Measurements from ENCODE around the gene RIN2.
A peak's percentile ranks its signal among the peaks of the same experiment; 100 is the strongest.

Gene RIN2, protein sequence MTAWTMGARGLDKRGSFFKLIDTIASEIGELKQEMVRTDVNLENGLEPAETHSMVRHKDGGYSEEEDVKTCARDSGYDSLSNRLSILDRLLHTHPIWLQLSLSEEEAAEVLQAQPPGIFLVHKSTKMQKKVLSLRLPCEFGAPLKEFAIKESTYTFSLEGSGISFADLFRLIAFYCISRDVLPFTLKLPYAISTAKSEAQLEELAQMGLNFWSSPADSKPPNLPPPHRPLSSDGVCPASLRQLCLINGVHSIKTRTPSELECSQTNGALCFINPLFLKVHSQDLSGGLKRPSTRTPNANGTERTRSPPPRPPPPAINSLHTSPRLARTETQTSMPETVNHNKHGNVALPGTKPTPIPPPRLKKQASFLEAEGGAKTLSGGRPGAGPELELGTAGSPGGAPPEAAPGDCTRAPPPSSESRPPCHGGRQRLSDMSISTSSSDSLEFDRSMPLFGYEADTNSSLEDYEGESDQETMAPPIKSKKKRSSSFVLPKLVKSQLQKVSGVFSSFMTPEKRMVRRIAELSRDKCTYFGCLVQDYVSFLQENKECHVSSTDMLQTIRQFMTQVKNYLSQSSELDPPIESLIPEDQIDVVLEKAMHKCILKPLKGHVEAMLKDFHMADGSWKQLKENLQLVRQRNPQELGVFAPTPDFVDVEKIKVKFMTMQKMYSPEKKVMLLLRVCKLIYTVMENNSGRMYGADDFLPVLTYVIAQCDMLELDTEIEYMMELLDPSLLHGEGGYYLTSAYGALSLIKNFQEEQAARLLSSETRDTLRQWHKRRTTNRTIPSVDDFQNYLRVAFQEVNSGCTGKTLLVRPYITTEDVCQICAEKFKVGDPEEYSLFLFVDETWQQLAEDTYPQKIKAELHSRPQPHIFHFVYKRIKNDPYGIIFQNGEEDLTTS

GRCh38 chr20:19758133-19758500 lies at the start of gene RIN2:
RIN2 (plus strand) TSS chr20:19758258; CDS start chr20:19889602, 131,344 bp downstream.
- Mint-ChIP-seq H3K27ac (peak within 1 kb of the TSS; percentile 93 to 100 (median 100)), H3K4me1 (peaks cover 50% of the 10 kb centered on the region), H3K9me3 (no peaks in the 10 kb centered on the region), H3K4me3 (peak within 1 kb of the TSS; percentile 96 to 98 (median 97)), H3K36me3 (ENCODE audit: low read depth) (peaks cover 9% of the 10 kb centered on the region), H3K27me3 (ENCODE audit: low read depth) (no peaks in the 10 kb centered on the region)
- TF ChIP-seq CTCF (IDR thresholded peaks at IDR 0.05; ENCODE audit: unreplicated experiment in 3 of 3) = no peak

GRCh38 chr20:19709635-19710335 lies 48.3 kb upstream of the RIN2 start:
- peak overlapping the region in 1 of 3 experiments; percentile 43 for H3K4me3 Mint-ChIP-seq
- no peaks in the 10 kb centered on the region for H3K36me3 Mint-ChIP-seq (ENCODE audit: low read depth)
- H3K27ac Mint-ChIP-seq = peak overlapping the region; percentile 74 to 92 (median 90)
- TF ChIP-seq CTCF (IDR thresholded peaks at IDR 0.05; ENCODE audit: unreplicated experiment in 3 of 3) = no peak
- H3K4me1 Mint-ChIP-seq = peaks cover 57% of the 10 kb centered on the region
- no peaks in the 10 kb centered on the region for H3K9me3 Mint-ChIP-seq
- no peaks in the 10 kb centered on the region for H3K27me3 Mint-ChIP-seq (ENCODE audit: low read depth)

DNA sequence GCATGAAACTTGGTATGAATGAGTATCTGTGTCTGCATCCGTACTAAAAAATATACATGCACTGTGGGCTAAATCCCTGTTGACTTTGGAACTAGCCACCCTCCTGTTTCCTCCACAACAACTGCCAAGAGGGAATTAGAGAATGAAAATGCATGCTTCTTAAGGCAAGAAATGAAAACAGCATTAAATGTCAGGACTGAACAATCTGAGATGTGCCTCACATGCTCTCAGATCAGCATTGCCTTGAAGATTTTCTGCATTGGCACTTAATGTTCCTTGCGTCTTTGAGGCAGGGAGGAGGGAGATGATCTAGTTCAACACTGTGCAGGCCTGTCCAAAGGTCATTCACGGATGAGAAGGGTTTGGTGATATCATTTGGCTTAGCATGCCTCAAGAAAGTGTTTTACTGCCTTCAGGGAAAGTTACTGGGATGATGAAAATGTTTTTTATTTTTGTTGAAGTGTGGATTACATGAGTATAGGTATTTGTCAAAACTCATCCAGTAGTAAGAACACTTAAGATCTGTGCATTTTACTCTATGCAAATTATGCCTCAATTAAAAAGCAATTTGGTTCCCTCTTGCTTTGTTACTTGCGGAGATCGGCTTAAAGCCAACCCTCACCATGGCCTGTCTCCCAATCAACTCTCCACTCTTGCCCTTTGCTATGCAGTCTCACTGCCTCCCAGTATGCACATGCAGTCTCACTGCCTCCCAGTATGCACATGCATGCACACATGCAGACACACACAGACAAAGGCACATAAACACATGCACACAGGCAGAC lies 47.5 kb upstream of the RIN2 start:
- H3K4me1 Mint-ChIP-seq = peaks cover 61% of the 10 kb centered on the region
- no peaks in the 10 kb centered on the region for H3K27me3 Mint-ChIP-seq (ENCODE audit: low read depth)
- H3K36me3 Mint-ChIP-seq (ENCODE audit: low read depth) = no peaks in the 10 kb centered on the region
- peak overlapping the region in 2 of 3 experiments; percentile 6 to 43 for H3K4me3 Mint-ChIP-seq
- no peaks in the 10 kb centered on the region for H3K9me3 Mint-ChIP-seq
- peak overlapping the region; percentile 74 to 92 (median 90) for H3K27ac Mint-ChIP-seq
- no peak for TF ChIP-seq CTCF (IDR thresholded peaks at IDR 0.05; ENCODE audit: unreplicated experiment in 3 of 3)

DNA sequence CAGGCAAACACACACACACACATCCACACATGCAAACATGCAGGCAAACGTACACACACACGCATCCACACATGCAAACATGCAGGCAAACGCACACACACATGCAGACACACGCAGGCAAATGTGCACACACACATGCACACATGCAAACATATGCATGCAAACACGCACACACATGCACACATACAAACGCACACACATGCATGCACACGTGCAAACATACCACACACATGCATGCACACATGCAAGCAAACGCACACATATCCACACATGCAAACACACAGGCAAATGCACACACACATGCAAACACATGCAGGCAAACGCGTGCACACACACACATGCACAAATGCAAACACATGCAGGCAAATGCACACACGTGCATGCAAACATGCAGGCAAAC lies 46.9 kb upstream of the RIN2 start:
- no peak overlapping the region for H3K4me3 Mint-ChIP-seq
- H3K27ac Mint-ChIP-seq = peak overlapping the region; percentile 74 to 92 (median 90)
- no peak for TF ChIP-seq CTCF (IDR thresholded peaks at IDR 0.05; ENCODE audit: unreplicated experiment in 3 of 3)
- H3K4me1 Mint-ChIP-seq = peaks cover 61% of the 10 kb centered on the region
- no peaks in the 10 kb centered on the region for H3K36me3 Mint-ChIP-seq (ENCODE audit: low read depth)
- no peaks in the 10 kb centered on the region for H3K9me3 Mint-ChIP-seq
- no peaks in the 10 kb centered on the region for H3K27me3 Mint-ChIP-seq (ENCODE audit: low read depth)

GRCh38 chr20:19712721-19713260 lies 45.3 kb upstream of the RIN2 start:
- Mint-ChIP-seq H3K4me3 (peak overlapping the region; percentile 9 to 17 (median 16)), H3K36me3 (ENCODE audit: low read depth) (peaks cover 4% of the 10 kb centered on the region), H3K27me3 (ENCODE audit: low read depth) (no peaks in the 10 kb centered on the region), H3K4me1 (peaks cover 61% of the 10 kb centered on the region), H3K27ac (peak overlapping the region; percentile 92 to 97 (median 94)), H3K9me3 (no peaks in the 10 kb centered on the region)
- no peak for TF ChIP-seq CTCF (IDR thresholded peaks at IDR 0.05; ENCODE audit: unreplicated experiment in 3 of 3)

Measured in nephron (organoid).